Activated T-cell treated with anti-CD3 and anti-CD28 coated beads for 48 hours (primary cell): Measurements from ENCODE around the gene MESD.
"Not testable (repeated sequence)": the region's sequence is repeated elsewhere in the genome, so short reads cannot be mapped to it uniquely, and the experiment has no call there.

Source experiments
- DNase-seq: peaks from one replicate; pipeline ENCODE4 v3.0.0-alpha.2; 2020; ENCODE audit warnings: low read depth

MESD gene

DNA sequence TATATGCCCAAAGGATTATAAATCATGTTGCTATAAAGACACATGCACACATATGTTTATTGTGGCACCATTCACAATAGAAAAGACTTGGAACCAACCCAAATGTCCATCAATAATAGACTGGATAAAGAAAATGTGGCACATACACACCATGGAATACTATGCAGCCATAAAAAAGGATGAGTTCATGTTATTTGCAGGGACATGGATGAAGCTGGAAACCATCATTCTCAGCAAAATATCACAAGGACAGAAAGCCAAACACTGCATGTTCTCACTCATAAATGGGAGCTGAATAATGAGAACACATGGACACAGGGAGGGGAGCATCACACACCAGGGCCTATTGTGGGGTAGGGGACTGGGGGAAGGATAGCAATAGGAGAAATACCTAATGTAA, 24.2 kb downstream of the MESD start:
- DNase-seq = not testable (repeated sequence)

DNA sequence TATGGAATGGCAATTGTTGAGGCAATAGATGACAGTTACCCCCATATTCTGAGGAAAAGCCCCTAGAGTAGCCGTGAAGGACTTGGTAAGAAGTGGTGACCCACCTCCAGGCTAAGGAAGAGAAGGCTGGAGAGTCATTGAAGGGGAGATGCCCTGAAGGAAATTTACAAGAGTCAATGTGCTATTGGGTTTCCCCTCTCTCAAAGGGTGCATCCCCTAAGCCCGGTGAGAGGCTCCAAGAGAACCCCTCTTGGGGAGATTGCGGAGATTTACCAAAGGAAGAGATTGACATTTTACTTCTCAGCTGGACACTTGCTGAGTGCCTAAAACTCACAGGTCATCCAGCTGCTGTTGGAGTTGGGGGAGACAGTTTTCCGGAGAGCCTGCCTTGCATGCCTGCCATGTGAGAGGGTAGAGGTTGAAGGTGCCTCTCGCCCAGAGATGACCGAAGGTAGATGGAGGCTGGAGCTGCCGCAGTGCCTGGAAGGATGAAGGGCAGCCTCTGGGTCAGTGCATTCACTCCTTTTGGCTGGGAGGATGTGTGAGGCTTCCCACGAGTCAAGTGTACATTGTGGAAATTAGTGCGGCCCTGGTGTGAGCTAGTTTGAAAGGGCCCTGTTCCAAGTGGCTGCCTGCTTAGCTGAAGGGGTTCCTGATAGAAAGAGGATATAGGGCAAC, 30.7 kb downstream of the MESD start:
- DNase-seq = no peak

DNA sequence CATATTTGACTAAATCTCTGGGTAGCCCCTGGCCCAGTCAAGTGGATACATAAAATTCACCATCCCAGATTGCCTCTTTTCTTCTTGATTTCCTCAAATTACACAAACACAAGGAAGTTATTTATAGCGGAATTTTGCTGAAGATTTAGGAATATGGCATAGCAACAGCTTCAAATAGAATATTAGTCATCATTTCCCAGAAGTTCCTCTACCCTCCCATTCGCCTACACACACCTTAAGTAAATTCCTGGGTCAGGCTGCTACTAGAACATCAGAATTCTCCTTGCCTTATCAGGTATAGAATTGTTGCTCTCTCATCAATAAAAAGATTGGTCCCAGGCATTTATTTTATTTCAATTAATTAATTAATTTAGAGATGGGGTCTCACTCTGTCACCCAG, 31.6 kb downstream of the MESD start:
- DNase-seq = no peak

DNA sequence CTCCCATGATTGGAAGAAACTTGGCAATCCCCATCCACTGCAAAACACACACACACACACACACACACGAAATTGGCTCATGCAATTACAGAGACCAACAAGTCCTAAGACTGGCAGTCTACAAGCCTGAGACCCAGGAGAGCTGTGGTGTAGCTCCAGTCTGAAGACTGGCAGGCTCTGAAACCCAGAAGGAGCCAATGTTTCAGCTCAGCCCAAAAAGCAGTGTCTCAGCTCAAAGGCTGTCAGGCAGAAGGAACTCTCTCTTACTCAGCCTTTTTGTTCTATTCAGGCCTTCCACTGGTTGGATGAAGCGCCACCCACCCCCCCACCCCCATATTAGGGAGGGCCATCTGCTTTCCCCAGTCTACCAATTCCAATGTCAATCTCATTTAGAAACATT, 32.1 kb downstream of the MESD start:
- no peak for DNase-seq

DNA sequence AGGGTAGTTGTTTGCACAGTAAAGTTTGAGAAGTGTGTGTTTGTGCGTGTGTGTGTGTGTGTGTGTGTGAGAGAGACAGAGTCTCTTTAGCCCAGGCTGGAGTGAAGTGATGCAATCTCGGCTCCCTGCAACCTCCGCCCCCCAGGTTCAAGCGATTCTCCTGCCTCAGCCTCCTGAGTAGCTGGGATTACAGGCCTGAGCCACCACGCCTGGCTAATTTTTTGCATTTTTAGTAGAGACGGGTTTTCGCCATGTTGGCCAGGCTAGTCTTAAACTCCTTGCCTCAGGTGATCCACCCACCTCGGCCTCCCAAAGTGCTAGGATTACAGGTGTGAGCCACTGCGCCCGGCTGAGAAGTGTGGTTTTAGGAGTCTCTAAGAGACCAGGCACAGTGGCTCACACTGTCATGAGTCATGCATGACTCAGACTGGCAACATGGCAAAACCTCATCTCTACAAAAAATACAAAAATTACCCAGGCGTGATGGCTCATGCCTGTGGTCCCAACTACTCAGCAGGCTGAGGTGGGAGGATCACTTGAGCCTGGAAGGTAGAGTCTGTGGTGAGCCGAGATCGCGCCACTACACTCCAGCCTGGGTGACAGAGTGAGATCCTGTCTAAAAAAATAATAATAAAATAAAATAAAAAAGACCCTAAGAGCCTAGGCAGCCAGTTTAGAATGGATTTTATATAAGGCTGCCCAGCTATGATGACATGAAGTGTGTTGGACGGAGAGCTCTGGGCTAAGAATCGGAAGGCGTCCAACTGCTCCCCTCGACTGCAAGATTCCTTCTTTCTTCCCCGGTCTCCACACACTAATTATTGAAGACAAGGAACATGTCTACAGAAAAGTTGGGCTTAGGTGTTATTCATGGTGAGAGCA, 33.8 kb downstream of the MESD start:
- peak; percentile 57 for DNase-seq

DNA sequence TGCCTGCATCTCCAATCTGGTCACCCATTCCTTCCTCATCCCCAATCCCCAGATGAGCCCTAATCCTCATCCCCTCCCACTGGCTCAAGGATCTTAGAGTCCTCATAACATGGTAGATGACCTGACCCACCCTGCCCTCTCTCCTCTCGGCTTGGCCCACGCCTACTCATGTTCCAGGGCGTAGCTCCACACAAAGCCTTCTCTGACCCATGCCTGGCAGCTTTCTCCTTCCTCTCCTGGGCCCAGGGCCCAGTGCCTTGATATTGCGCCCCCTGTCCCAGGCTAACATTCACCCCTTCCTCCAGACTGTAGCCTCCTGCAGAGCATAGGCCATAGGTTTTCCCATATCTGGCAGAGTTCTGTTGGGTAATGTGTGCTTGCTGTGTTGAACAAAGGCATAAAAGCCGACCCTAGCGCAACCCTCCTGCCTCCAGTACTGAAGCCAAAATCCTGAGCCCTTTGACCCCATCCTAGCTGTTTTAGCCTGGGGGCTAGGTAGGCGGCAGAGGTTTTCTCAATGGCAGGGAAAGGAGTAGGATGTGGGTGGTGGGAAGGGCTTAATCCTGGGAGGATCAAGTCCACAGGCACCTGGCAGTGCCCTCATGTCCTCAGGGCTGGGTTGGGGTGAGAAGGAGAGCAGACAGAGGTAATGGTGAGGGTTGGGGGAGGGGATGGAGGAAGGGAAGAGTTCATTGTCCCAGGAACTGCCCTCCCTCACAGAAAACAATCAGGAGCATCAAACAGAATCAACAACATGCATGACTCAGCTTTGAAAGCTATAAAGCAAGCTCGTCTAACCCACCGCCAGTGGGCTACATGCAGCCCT, 35.5 kb downstream of the MESD start:
- DNase-seq = no peak

DNA sequence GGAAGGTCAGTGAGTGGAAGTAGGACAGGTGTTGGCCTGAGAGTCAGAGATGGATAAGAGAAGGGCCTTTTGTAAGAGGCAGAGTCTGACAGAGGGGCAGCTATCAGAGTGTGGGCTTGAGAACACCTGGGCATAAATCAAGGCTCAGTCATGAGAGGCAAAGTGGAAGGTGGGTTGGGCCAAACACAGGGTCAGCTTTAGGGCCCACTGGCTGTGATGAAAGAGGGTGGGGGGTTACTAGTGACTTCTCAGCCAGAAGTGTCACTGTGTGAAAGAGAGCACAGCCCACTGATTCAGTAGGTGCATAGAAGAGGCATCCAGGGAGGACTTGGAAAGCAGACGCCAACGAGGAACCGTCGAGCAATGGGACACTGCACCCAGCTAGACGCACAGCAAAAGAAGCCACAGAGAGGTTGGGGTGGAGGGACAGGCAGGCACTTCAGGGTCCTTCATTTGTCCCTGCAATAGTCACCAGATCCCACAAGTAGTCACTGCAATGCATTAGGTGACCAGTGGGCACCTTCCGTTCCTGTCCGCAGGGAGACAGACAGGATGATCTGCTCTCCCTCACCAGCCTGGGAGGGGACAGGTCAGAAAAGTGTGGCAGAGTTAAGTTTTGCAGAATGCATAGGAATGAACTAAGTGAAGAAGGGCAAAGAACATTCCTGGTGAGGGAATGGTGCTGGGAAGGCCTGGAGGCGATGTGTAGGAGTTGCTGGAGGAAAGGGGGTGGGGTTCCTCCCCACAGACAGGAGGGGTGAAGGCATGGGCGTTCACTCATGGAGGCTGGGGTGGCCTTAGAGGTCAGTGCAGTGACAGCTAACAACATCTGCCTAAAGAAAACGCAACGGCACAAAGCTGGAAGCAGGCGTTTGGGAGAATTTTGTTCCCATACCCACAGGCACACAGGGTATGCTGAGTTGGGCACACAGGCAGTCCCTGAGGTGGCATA, 36.3 kb downstream of the MESD start:
- DNase-seq = no peak

DNA sequence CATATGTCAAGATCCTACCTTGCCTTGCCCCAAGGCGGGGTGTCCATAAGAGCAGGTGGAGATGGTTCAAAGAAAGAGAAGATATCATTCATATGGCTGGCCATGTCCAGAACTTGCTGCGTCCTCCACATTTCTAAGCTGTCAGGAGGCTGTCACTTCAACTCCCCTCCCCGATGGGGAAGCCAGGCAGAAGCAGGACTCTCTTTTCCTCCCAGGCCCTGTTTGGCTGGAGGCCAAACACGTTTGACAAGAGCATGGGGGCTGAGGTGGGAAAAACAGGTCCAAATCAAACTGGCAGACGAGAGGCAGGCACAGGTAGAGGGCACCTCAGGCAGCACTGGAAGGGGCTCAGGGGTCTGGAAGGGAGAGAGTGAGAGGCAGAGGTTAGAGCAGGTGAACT, 37.7 kb downstream of the MESD start:
- no peak for DNase-seq

DNA sequence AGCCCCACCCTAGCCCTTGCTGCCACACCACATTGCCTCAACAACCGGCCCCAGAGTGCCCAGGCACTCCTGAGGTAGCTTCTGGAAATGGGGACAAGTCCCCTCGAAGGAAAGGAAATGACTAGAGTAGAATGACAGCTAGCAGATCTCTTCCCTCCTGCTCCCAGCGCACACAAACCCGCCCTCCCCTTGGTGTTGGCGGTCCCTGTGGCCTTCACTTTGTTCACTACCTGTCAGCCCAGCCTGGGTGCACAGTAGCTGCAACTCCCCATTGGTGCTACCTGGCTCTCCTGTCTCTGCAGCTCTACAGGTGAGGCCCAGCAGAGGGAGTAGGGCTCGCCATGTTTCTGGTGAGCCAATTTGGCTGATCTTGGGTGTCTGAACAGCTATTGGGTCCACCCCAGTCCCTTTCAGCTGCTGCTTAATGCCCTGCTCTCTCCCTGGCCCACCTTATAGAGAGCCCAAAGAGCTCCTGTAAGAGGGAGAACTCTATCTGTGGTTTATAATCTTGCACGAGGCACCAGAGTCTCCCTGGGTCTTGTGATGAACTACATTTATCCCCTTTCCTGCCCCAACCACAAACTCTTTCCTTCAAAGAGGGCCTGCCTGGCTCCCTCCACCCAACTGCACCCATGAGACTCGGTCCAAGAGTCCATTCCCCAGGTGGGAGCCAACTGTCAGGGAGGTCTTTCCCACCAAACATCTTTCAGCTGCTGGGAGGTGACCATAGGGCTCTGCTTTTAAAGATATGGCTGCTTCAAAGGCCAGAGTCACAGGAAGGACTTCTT, 39.1 kb downstream of the MESD start:
- DNase-seq = no peak

DNA sequence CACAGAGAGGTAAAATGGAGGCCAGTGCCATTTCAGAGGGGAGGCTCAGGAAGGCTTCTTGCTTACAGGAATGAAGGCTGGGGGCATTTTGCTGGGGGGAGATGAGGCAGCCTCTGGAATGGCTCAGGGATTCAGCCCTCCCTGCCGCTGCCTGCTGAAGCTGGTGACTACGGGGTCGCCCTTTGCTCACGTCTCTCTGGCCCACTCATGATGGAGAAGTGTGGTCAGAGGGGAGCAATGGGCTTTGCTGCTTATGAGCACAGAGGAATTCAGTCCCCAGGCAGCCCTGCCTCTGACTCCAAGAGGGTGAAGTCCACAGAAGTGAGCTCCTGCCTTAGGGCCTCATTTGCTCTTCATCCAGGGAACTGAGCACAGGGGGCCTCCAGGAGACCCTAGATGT, 39.9 kb downstream of the MESD start:
- no peak for DNase-seq

DNA sequence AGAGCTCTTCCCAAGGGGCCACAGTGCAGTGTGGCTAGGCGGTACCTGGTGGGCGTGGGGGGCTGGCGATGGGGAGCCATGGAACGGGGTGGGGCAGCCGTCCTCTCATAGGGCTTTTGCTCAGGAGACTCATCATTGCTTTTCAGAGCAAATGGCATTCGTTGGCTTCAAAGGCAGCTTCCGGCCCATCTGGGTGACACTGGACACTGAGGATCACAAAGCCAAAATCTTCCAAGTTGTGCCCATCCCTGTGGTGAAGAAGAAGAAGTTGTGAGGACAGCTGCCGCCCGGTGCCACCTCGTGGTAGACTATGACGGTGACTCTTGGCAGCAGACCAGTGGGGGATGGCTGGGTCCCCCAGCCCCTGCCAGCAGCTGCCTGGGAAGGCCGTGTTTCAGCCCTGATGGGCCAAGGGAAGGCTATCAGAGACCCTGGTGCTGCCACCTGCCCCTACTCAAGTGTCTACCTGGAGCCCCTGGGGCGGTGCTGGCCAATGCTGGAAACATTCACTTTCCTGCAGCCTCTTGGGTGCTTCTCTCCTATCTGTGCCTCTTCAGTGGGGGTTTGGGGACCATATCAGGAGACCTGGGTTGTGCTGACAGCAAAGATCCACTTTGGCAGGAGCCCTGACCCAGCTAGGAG, 40.8 kb downstream of the MESD start:
- DNase-seq = no peak

DNA sequence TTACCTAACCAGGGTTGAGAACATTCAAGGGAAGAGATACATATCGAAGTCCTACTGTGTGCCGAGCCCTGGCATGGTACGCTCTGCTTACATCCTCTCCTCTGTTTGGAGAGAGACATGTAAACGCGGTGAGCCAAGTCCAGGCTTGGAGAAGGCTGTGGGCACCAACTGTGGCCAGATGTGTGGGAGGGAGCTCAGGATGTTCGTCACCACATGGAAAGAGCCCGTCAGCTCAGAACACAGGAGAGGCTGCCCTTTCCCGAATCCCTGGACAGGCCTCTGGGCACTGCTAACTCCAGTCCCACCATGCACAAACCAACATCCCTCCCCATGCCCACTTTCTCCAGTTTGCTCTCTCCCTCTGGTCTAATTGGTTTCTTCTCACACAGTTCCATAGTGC, 43.0 kb downstream of the MESD start:
- DNase-seq = no peak

DNA sequence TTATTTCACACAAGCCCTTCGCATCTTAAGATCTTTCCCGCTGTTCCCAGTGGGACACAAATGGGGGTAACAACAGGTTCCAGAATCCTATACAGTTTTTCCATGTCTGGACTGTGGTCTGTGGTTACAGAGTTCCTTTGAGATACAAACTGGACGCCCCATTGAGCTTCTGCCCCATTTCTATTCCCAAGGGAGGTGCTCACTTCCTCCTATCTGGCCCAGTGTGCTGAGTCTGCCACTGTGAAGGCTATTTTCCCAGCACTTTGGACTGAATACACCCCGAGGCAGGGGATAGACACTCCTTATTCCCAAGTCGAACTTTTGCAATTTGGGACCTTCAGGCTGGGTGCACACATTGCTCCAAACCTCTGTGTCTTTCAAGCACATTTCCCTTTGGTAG, 44.0 kb downstream of the MESD start:
- DNase-seq = no peak

DNA sequence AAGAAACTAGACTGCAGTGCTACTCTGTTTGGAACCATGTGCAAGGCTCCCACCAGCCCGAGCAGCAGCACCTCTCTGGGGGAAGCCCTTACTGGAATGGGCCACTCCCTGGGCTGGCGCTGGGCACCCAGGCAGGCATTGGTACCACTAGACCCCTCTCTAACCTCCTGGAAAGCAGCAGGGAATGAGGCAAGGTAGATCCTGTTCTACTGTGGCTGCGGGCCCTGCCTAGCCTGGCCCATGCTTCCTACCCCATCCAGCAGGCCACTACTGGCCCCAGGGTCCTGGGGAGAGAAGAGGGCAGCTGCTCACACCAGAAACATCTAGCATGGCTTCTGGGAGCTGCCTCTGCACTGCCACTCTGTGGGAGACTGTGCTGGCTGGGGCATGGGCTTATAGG, 44.8 kb downstream of the MESD start:
- no peak for DNase-seq

DNA sequence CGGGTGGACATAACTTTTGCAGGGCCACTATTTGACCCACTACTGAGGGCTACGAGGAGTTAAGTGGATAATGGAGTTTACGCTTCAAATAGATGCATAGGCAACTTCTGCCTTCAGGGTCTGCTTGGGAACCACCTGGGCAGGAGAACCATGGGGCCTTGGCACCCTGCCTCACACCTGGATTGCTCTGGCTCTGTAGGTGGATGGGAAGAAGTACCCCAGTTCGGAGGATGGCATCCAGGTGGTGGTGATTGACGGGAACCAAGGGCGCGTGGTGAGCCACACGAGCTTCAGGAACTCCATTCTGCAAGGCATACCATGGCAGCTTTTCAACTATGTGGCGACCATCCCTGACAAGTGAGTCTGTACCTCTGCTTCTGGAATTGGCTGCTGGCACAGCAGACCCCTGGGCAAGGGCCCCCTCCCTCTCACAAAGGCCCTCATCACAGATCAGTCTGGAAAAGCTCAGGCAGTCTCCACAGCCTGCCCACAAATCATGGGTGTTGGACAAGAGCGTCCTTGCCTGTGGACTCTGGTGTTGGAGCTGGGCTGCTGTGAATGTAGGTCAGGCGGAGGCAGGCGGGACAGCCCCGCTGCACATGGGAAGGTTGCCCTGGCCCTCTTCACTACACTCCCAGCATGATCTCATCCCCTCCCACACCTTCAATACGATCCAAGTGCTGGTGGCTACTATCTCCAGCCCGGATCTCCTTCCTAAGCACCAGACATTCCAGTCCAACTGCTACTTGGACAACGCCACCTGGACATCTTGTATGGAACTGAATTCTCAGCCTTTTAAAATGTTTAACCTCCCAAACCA, 46.7 kb downstream of the MESD start:
- no peak for DNase-seq

DNA sequence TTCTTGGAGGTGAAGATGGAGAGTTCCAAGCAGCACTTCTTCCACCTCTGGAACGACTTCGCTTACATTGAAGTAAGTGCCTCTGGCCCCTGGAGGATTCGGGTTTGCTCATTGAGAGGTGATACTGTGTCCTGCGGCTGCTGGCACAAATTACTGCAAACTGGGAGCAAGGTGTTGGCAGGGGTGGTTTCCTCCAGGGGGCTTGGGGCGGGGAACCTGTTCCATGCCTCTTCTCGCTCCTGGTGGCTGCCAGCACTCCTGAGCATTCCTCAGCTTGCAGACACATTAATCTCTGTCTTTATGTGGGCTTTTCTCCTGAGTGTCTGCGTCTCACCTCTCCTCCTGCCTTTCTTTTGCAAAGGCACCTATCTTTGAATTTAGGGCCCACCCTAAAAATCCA, 47.4 kb downstream of the MESD start:
- no peak for DNase-seq

DNA sequence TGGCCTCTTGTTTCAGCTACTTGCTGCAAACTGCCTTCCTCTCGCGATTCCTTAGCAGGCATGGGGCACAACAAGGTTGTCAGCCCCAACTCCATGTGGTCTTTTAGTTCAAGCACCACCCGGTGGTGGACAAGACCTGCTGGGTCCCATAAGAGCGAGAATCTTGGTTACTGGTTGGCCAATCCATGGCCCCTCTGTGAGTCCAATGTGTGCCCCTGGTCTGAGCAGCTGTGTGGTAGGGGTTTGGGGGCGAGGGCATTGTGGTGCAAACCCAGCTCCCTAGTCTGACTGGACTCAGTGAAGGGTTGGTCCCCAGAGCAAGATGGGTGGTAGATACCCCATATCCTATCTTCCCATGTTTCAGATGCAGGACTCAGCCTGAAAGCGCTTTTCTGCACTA, 48.8 kb downstream of the MESD start:
- DNase-seq = no peak

DNA sequence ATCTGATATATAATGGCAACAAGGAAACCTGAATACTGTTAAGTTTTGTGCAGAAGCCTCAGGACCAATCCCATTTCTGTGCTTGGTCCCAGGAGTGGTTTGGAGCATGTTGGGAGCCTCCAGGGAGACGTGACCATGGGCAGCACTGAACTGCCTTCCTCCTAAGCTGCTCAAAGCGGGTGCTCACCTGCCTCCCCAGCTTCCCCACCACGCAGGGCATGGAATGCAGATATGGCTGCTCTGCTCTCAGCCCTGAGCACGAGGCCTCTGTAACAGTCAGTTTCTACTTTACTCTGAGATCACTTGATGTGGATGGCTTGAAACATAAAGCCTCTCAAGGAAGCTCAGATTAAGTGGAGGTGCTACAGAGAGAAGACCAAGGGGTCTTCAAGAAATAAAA, 49.3 kb downstream of the MESD start:
- no peak for DNase-seq

DNA sequence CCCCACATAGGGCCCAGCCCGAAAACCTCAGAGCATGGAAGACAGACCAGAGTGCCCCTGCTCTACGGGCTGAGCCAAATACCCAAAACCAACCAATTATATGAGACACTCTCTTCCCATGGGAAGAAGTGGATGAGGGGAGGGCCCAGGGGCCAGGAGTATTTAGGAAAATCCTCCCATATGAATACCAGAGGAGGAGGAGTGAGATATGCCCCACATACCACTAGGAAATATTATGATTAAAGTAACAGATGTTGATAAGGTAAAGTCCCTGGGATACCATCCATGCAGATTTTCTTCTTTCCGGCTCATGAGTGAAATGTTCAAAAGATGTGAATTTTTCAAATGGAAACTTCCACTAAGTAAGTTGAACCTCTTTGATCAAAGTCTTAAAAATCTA, 50.4 kb downstream of the MESD start:
- DNase-seq = no peak
